Liver (tissue), 9 donors: Measurements from ENCODE around the gene LSR. TPM values are rescaled to one million over a fixed set of nuclear protein-coding genes. Genes with fewer than 3 reads are reported as not detected.
A peak's percentile ranks its signal among the peaks of the same experiment; 100 is the strongest.

Experiments
- DNase-seq: peaks from one replicate; pipeline ENCODE4 v3.0.0-alpha.2; 2017; ENCODE audit warnings: low spot score
- H3K27ac ChIP-seq, 2 donors: one replicate each; pipeline ENCODE4 v1.7.0; 2013; ENCODE audit warnings: inconsistent platforms in 2 of 2, low read length in 2 of 2, control low read depth in 1 of 2, low read depth in 1 of 2, mild to moderate bottlenecking in 1 of 2
- H3K27me3 ChIP-seq, 4 donors: one replicate each; pipeline versions ENCODE4 v1.6.1 to v1.7.0; 2013; ENCODE audit warnings: low read length in 3 of 4, inconsistent platforms in 1 of 4, mild to moderate bottlenecking in 1 of 4, moderate library complexity in 1 of 4; ENCODE audit not compliant: control insufficient read depth in 4 of 4, insufficient read depth in 4 of 4
- H3K36me3 ChIP-seq, 4 donors: one replicate each; pipeline versions ENCODE4 v1.6.1 to v1.7.0; 2013; ENCODE audit warnings: low read length in 3 of 4, mild to moderate bottlenecking in 3 of 4, low read depth in 1 of 4, moderate library complexity in 1 of 4; ENCODE audit not compliant: control insufficient read depth in 4 of 4, insufficient read depth in 3 of 4
- H3K4me1 ChIP-seq, 4 donors: one replicate each; pipeline versions ENCODE4 v1.6.1 to v1.7.0; 2013; ENCODE audit warnings: low read length in 3 of 4, mild to moderate bottlenecking in 3 of 4, moderate library complexity in 1 of 4; ENCODE audit not compliant: control insufficient read depth in 4 of 4, insufficient read depth in 4 of 4
- H3K4me3 ChIP-seq, 3 donors: one replicate each; pipeline versions ENCODE4 v1.6.1 to v1.7.0; 2013; ENCODE audit warnings: low read length in 3 of 3, control low read depth in 1 of 3, low read depth in 1 of 3, mild to moderate bottlenecking in 1 of 3
- H3K9ac ChIP-seq, 2 donors: one replicate each; pipeline ENCODE4 v1.7.0; 2013; ENCODE audit warnings: low read length in 2 of 2, mild to moderate bottlenecking in 2 of 2, moderate library complexity in 2 of 2, control low read depth in 1 of 2, low read depth in 1 of 2
- H3K9me3 ChIP-seq, 4 donors: one replicate each; pipeline versions ENCODE4 v1.6.1 to v1.7.0; 2013; ENCODE audit warnings: low read length in 3 of 4; ENCODE audit not compliant: control insufficient read depth in 4 of 4
- ATF3 ChIP-seq: IDR thresholded peaks from 2 replicates; pipeline ENCODE4 v1.6.1; 2016; ENCODE audit warnings: antibody characterized with exemption
- EGR1 ChIP-seq, 2 donors: IDR thresholded peaks; 2 replicates each; pipeline ENCODE4 v1.6.1; 2016 to 2018; ENCODE audit warnings: antibody characterized with exemption in 2 of 2, low read depth in 2 of 2
- FOXA2 ChIP-seq: IDR thresholded peaks from 2 replicates; pipeline ENCODE4 v1.6.1; 2016; ENCODE audit warnings: antibody characterized with exemption
- HNF4A ChIP-seq, 2 donors: conservative IDR thresholded peaks; 2 replicates each; pipeline ENCODE4 v1.6.1; 2016; ENCODE audit warnings: antibody characterized with exemption in 2 of 2, mild to moderate bottlenecking in 2 of 2
- HNF4G ChIP-seq: IDR thresholded peaks from 2 replicates; pipeline ENCODE4 v1.6.1; 2016; ENCODE audit warnings: antibody characterized with exemption
- JUND ChIP-seq, 2 donors: IDR thresholded peaks; 2 replicates each; pipeline ENCODE4 v1.6.1; 2016; ENCODE audit warnings: antibody characterized with exemption in 2 of 2
- MAX ChIP-seq: IDR thresholded peaks from 2 replicates; pipeline ENCODE4 v1.6.1; 2016; ENCODE audit warnings: antibody characterized with exemption
- RAD21 ChIP-seq, 2 donors: IDR thresholded peaks; 2 replicates each; pipeline ENCODE4 v1.6.1; 2016; ENCODE audit warnings: antibody characterized with exemption in 2 of 2, mild to moderate bottlenecking in 2 of 2
- SP1 ChIP-seq: IDR thresholded peaks from 2 replicates; pipeline ENCODE4 v1.6.1; 2018; ENCODE audit warnings: antibody characterized with exemption, mild to moderate bottlenecking
- TAF1 ChIP-seq: conservative IDR thresholded peaks from 2 replicates; pipeline ENCODE4 v1.6.1; 2016; ENCODE audit warnings: antibody characterized with exemption, mild to moderate bottlenecking
- YY1 ChIP-seq: IDR thresholded peaks from 2 replicates; pipeline ENCODE4 v1.6.1; 2016; ENCODE audit warnings: antibody characterized with exemption, mild to moderate bottlenecking
- ZBTB33 ChIP-seq: IDR thresholded peaks from 2 replicates; pipeline ENCODE4 v1.6.1; 2016; ENCODE audit warnings: antibody characterized with exemption
- WGBS: extraction: QIAGEN DNeasy Blood & Tissue Kit; methylation state at CpG from one replicate; pipeline ENCODE4 v1.1.7; 2013; 5-methylcytosine and 5-hydroxymethylcytosine counted together
- polyA plus RNA-seq, 2 donors: library from polyadenylated mRNA; stranded (reverse) in 1 of 2; unstranded in 1 of 2; fragments of 200-250 nt in 1 of 2; fragments of >200 nt in 1 of 2; fragmentation: Nextera tagmentation in 1 of 2; extraction: Ambion mirVana in 1 of 2; gene quantifications; one replicate each; pipeline versions ENCODE4 v1.2.1 to v1.2.3, GENCODE V29; 2013 to 2015
- total RNA-seq, 2 donors: library from RNA; depleted of rRNA; stranded (reverse); fragments of >200 nt; gene quantifications; one replicate each; pipeline ENCODE4 v1.2.3, GENCODE V29; 2014
- TF ChIP-seq, protein P1 (sequence below): IDR thresholded peaks from 2 replicates; pipeline ENCODE4 v1.6.1; 2016; ENCODE audit warnings: antibody characterized with exemption, mild to moderate bottlenecking
- donor health status: healthy.
- donor health status: healthy.
- donor health status: healthy.
- donor health status: healthy.
- donor health status: healthy.

Gene LSR
- total and polyA plus RNA-seq, 4 donors, result 33.7 to 150 (median 48.0) TPM

DNA sequence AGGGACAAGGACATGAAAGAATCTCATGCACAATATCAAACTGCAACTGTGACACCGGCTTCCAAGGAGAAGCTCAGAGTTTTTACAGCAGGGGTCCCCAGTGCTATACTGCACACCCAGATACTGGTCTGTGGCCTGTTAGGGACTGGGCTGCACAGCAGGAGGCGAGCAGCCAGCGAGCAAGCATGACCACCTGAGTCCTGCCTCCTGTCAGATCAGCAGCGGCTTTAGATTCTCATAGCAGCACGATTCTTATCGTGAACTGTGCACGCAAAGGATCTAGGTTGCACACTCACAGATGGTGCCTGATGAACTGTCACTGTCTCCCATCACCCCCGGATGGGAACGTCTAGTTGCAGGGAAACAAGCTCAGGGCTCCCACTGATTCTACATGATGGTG lies 67.1 kb downstream of the LSR start:
- TF ChIP-seq ATF3 (no peak), YY1 (no peak), TAF1 (no peak), FOXA2 (no peak), RAD21 (IDR thresholded peaks at IDR 0.05) (no peak), HNF4A (conservative IDR thresholded peaks at IDR 0.05) (no peak), SP1 (no peak), EGR1 (IDR thresholded peaks at IDR 0.05; ENCODE audit: low read depth in 2 of 2) (no peak), ZBTB33 (no peak), MAX (no peak)
- TF ChIP-seq, protein P1, sequence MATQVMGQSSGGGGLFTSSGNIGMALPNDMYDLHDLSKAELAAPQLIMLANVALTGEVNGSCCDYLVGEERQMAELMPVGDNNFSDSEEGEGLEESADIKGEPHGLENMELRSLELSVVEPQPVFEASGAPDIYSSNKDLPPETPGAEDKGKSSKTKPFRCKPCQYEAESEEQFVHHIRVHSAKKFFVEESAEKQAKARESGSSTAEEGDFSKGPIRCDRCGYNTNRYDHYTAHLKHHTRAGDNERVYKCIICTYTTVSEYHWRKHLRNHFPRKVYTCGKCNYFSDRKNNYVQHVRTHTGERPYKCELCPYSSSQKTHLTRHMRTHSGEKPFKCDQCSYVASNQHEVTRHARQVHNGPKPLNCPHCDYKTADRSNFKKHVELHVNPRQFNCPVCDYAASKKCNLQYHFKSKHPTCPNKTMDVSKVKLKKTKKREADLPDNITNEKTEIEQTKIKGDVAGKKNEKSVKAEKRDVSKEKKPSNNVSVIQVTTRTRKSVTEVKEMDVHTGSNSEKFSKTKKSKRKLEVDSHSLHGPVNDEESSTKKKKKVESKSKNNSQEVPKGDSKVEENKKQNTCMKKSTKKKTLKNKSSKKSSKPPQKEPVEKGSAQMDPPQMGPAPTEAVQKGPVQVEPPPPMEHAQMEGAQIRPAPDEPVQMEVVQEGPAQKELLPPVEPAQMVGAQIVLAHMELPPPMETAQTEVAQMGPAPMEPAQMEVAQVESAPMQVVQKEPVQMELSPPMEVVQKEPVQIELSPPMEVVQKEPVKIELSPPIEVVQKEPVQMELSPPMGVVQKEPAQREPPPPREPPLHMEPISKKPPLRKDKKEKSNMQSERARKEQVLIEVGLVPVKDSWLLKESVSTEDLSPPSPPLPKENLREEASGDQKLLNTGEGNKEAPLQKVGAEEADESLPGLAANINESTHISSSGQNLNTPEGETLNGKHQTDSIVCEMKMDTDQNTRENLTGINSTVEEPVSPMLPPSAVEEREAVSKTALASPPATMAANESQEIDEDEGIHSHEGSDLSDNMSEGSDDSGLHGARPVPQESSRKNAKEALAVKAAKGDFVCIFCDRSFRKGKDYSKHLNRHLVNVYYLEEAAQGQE, result no peak
- H3K4me3 ChIP-seq, result no peak overlapping the region
- no peak overlapping the region for H3K27ac ChIP-seq
- peaks cover 0 to 2% (median under 1%) of the 10 kb centered on the region in 4 donors for H3K4me1 ChIP-seq
- no peaks in the 10 kb centered on the region for H3K27me3 ChIP-seq
- DNase-seq, result no peak
- 91% methylated on average over 9 of the region's 9 CpGs for WGBS
- H3K9me3 ChIP-seq, result no peaks in the 10 kb centered on the region
- H3K9ac ChIP-seq, result no peak overlapping the region
- no peaks in the 10 kb centered on the region for H3K36me3 ChIP-seq

- Histone ChIP-seq H3K9me3 (no peaks in the 10 kb centered on the region), H3K4me3 (no peak overlapping the region), H3K9ac (no peak overlapping the region), H3K36me3 (no peaks in the 10 kb centered on the region), H3K27ac (no peak overlapping the region), H3K27me3 (no peaks in the 10 kb centered on the region), H3K4me1 (peaks cover 0 to 2% (median under 1%) of the 10 kb centered on the region in 4 donors)
- no peak for DNase-seq
- WGBS, result 62% methylated on average over 9 of the region's 9 CpGs
- TF ChIP-seq YY1, result no peak
- no peak for TF ChIP-seq SP1
- no peak for TF ChIP-seq JUND (IDR thresholded peaks at IDR 0.05)
- no peak for TF ChIP-seq TAF1
- no peak for TF ChIP-seq HNF4G
- no peak for TF ChIP-seq MAX
- no peak for TF ChIP-seq EGR1 (IDR thresholded peaks at IDR 0.05; ENCODE audit: low read depth in 2 of 2)
- TF ChIP-seq HNF4A (conservative IDR thresholded peaks at IDR 0.05), result peak; percentile 11 to 38
These were observed 67.8 kb downstream of the LSR start for GRCh38 chr19:35316560-35316959.

Other genes starting within 250 kb of the LSR start
- 10 to 100 TPM; 12.5 to 14.1 TPM for gene GRAMD1A, start 248.7 kb upstream of the LSR start, total RNA-seq
- 1 to 10 TPM; 8.6 to 9.9 TPM for gene GRAMD1A, start 248.7 kb upstream of the LSR start, polyA plus RNA-seq
- gene SCN1B, start 218.5 kb upstream of the LSR start, total RNA-seq, result 1 to 10 TPM; 2.0 to 4.9 TPM
- 1 to 10 TPM; 1.6 to 5.8 TPM for gene SCN1B, start 218.5 kb upstream of the LSR start, polyA plus RNA-seq
- 100 to 1,000 TPM; 130 to 239 TPM for gene HPN, start 207.3 kb upstream of the LSR start, total RNA-seq
- gene HPN, start 207.3 kb upstream of the LSR start, polyA plus RNA-seq, result 100 to 1,000 TPM; 430 to 535 TPM
- gene FXYD3, start 133.2 kb upstream of the LSR start, total RNA-seq, result not detected
- gene FXYD3, start 133.2 kb upstream of the LSR start, polyA plus RNA-seq, result under 1 TPM; 0.32 to 0.45 TPM
- gene LGI4, start 113.9 kb upstream of the LSR start, total RNA-seq, result 1 to 10 TPM; 1.1 to 1.2 TPM
- gene LGI4, start 113.9 kb upstream of the LSR start, polyA plus RNA-seq, result 1 to 10 TPM in 1 of 2 donors, under 1 TPM in 1; 0.18 to 1.5 TPM
- 10 to 100 TPM; 18.7 to 20.3 TPM for gene FXYD1, start 110.2 kb upstream of the LSR start, total RNA-seq
- gene FXYD1, start 110.2 kb upstream of the LSR start, polyA plus RNA-seq, result 100 to 1,000 TPM; 123 to 146 TPM
- under 1 TPM in 1 of 2 donors, not detected in 1; 0.08 TPM for gene FXYD7, start 105.7 kb upstream of the LSR start, total RNA-seq
- under 1 TPM in 1 of 2 donors, not detected in 1; 0.09 TPM for gene FXYD7, start 105.7 kb upstream of the LSR start, polyA plus RNA-seq
- gene FXYD5, start 94.3 kb upstream of the LSR start, total RNA-seq, result 1 to 10 TPM; 2.2 to 2.8 TPM
- gene FXYD5, start 94.3 kb upstream of the LSR start, polyA plus RNA-seq, result 10 to 100 TPM; 11.8 to 22.0 TPM
- gene FAM187B, start 20.3 kb upstream of the LSR start, total RNA-seq, result under 1 TPM in 1 of 2 donors, not detected in 1; 0.17 TPM
- gene FAM187B, start 20.3 kb upstream of the LSR start, polyA plus RNA-seq, result not detected
- gene USF2, start 20.0 kb downstream of the LSR start, total RNA-seq, result 10 to 100 TPM; 31.6 to 80.2 TPM
- 10 to 100 TPM; 22.8 to 85.9 TPM for gene USF2, start 20.0 kb downstream of the LSR start, polyA plus RNA-seq
- gene HAMP, start 33.5 kb downstream of the LSR start, total RNA-seq, result 100 to 1,000 TPM in 1 of 2 donors, 10 to 100 TPM in 1; 18.8 to 204 TPM
- 1,000 to 10,000 TPM in 1 of 2 donors, 100 to 1,000 TPM in 1; 509 to 1,000 TPM for gene HAMP, start 33.5 kb downstream of the LSR start, polyA plus RNA-seq
- 1 to 10 TPM in 1 of 2 donors, under 1 TPM in 1; 0.33 to 3.9 TPM for gene MAG, start 43.2 kb downstream of the LSR start, total RNA-seq
- gene MAG, start 43.2 kb downstream of the LSR start, polyA plus RNA-seq, result under 1 TPM in 1 of 2 donors, not detected in 1; 0.29 TPM
- 1 to 10 TPM; 2.0 to 4.1 TPM for gene CD22, start 80.2 kb downstream of the LSR start, total RNA-seq
- under 1 TPM; 0.15 to 0.65 TPM for gene CD22, start 80.2 kb downstream of the LSR start, polyA plus RNA-seq
- not detected for gene FFAR1, start 98.9 kb downstream of the LSR start, total RNA-seq
- gene FFAR1, start 98.9 kb downstream of the LSR start, polyA plus RNA-seq, result not detected
- gene FFAR3, start 109.5 kb downstream of the LSR start, total RNA-seq, result under 1 TPM in 1 of 2 donors, not detected in 1; 0.33 TPM
- gene FFAR3, start 109.5 kb downstream of the LSR start, polyA plus RNA-seq, result not detected
- gene GPR42, start 122.1 kb downstream of the LSR start, total RNA-seq, result not detected
- not detected for gene GPR42, start 122.1 kb downstream of the LSR start, polyA plus RNA-seq
- gene FFAR2, start 199.3 kb downstream of the LSR start, total RNA-seq, result under 1 TPM; 0.67 to 0.84 TPM
- gene FFAR2, start 199.3 kb downstream of the LSR start, polyA plus RNA-seq, result under 1 TPM; 0.25 to 0.28 TPM
- gene KRTDAP, start 241.5 kb downstream of the LSR start, total RNA-seq, result not detected
- gene KRTDAP, start 241.5 kb downstream of the LSR start, polyA plus RNA-seq, result not detected